ENCODE measurements around the gene BPGM.
"Not testable (repeated sequence)": the region's sequence is repeated elsewhere in the genome, so short reads cannot be mapped to it uniquely, and the experiment has no call there.

Gene BPGM

DNA sequence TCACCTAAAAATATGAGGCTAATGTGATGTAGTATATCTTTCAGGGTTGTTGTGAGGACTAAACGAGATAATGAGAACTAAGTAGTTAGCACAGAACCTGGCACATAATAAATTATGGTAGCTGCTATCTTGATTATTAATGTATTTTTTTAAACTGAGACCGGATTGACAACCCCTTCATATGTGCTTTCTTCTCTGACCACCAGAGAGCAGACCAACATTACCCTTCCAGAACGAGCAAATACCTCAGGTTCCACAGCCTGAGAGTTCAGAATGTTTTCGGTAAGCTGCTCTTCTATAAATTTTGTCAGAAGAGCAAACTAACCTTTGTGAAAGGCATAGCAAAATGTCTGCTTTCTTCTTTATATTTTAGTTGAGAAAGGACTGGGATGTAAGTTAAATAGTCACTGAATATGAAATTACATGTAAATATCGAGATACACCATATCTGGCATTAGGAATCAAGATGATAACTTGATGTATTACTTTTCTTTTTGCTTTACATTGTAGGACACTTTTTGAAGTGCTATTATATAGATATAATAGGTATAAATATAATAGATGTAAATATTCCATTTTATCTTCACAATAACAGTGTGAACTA lies 13.6 kb upstream of the BPGM start:
- no peaks in the 10 kb centered on the region for H3K4me1 ChIP-seq (ENCODE audit: insufficient read depth, low read length)
- 54% methylated on average over 5 of the region's 5 CpGs for WGBS
- no peak overlapping the region for H3K4me3 ChIP-seq (ENCODE audit: low read length)
- H3K27ac ChIP-seq (ENCODE audit: low read depth, low read length): no peak overlapping the region
- H3K9me3 ChIP-seq (ENCODE audit: insufficient read depth, low read depth, low read length): no peaks in the 10 kb centered on the region
- no peak overlapping the region for H3K9ac ChIP-seq (ENCODE audit: low read depth, low read length)
- no peaks in the 10 kb centered on the region for H3K36me3 ChIP-seq (ENCODE audit: insufficient read depth, low read length)
- H3K27me3 ChIP-seq (ENCODE audit: insufficient read depth, low read length): peaks cover 8% of the 10 kb centered on the region; the same call in 1 of the 2 replicates

DNA sequence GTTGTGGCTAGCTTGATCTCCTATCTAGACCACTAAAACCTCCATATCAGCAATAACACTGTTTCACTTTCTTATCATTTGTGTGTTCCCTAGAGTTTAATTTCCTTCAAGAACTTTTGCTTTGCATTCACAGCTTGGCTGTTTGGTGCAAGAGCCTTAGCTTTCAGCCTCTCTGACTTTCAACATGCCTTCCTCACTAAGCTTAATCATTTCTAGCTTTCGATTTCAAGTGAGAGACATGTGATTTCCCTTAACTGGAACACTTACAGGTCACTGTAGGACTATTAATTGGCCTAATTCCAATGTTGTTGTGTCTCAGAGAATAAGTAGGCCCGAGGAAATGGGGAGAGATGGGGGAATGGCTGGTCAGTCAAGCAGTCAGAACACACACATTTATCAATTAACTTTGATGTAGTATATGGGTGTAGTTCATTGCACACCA lies 10.6 kb upstream of the BPGM start:
- H3K9me3 ChIP-seq (ENCODE audit: insufficient read depth, low read depth, low read length): no peaks in the 10 kb centered on the region
- H3K9ac ChIP-seq (ENCODE audit: low read depth, low read length): no peak overlapping the region
- H3K4me3 ChIP-seq (ENCODE audit: low read length): no peak overlapping the region
- no peaks in the 10 kb centered on the region for H3K4me1 ChIP-seq (ENCODE audit: insufficient read depth, low read length)
- H3K27me3 ChIP-seq (ENCODE audit: insufficient read depth, low read length): peaks cover 3% of the 10 kb centered on the region; the same call in 1 of the 2 replicates
- 85% methylated on average over 2 of the region's 2 CpGs for WGBS
- no peaks in the 10 kb centered on the region for H3K36me3 ChIP-seq (ENCODE audit: insufficient read depth, low read length)
- no peak overlapping the region for H3K27ac ChIP-seq (ENCODE audit: low read depth, low read length)

DNA sequence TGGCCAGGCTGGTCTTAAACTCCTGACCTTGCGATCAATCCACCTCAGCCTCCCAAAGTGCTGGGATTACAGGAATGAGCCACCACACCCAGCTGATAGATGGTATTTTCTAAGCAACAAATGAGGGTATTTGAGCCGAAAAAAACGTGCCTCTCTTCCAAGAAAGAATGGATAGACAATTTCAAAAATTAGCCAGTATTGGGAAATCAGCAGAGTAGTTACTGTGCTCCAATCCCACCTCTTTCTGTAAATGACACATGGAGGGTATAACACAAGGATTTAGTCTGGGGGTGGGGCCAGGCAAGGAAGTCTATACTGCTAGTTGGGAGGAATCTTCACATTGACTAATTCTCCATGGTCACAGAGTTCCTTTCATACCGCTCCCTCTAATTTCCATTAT lies 9.2 kb upstream of the BPGM start:
- 97% methylated on average over 4 of the region's 4 CpGs for WGBS
- Histone ChIP-seq H3K4me1 (ENCODE audit: insufficient read depth, low read length) (no peaks in the 10 kb centered on the region), H3K9me3 (ENCODE audit: insufficient read depth, low read depth, low read length) (no peaks in the 10 kb centered on the region), H3K9ac (ENCODE audit: low read depth, low read length) (no peak overlapping the region), H3K27ac (ENCODE audit: low read depth, low read length) (no peak overlapping the region), H3K36me3 (ENCODE audit: insufficient read depth, low read length) (no peaks in the 10 kb centered on the region), H3K4me3 (ENCODE audit: low read length) (no peak overlapping the region), H3K27me3 (ENCODE audit: insufficient read depth, low read length) (no peaks in the 10 kb centered on the region)

DNA sequence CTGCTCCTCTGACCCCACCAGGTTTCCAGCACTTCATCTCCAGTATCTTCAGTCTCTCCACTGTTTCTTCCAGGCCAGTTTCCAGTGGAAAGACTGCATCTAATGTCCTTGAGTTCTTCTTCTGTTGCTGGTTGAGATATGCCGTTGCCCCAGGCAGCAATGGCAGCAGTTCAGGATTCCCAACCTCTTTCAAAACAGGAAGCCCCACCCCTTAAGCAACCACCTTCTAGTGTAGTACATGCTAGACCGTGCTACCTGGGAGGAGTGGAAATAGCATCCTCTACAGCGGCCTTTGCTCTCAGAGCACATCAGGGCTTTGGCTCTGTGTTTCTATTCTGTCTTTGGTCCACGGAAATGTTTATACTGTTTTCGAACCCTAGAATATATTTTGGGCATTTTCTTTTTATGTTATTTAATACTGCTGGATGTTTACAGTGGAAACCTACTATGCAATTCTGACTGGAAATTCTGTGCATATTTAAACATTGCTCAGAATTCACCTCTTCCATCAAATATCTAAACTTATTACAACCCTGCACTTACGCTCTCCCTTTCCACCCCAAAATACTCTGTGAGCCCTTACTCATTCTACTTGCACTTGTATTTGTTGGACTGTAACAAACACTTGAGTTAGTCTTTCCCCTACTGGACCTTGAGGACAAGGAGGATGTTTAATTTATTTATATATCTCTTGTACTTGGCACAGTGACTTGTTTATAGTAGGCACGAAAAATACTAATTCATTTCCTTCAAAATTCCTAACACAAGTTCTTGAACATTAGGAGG lies 8.5 kb upstream of the BPGM start:
- Histone ChIP-seq H3K36me3 (ENCODE audit: insufficient read depth, low read length) (no peaks in the 10 kb centered on the region), H3K9ac (ENCODE audit: low read depth, low read length) (no peak overlapping the region), H3K4me1 (ENCODE audit: insufficient read depth, low read length) (no peaks in the 10 kb centered on the region), H3K27ac (ENCODE audit: low read depth, low read length) (no peak overlapping the region), H3K4me3 (ENCODE audit: low read length) (no peak overlapping the region), H3K27me3 (ENCODE audit: insufficient read depth, low read length) (no peaks in the 10 kb centered on the region), H3K9me3 (ENCODE audit: insufficient read depth, low read depth, low read length) (no peaks in the 10 kb centered on the region)
- WGBS: 77% methylated on average over 6 of the region's 7 CpGs

DNA sequence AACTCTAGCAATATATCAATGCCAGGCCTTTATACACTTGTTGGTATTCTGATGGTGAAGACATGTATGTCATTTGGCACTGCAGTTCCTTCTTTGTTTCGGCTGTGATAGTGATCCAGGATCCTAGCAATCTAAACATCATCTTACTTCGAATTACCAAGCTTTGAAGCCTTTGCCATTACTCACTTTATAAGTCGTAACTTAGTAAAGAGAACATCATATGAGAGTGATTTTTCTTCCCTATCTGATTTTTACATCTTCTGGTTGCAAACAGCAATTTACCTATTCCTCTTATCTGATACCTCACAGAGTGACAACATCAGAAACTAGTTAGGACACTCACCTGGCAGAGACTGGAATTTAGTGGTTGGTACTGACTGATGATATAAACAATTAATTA lies 7.6 kb upstream of the BPGM start:
- no peak overlapping the region for H3K4me3 ChIP-seq (ENCODE audit: low read length)
- WGBS: 91% methylated on average over 3 of the region's 3 CpGs

DNA sequence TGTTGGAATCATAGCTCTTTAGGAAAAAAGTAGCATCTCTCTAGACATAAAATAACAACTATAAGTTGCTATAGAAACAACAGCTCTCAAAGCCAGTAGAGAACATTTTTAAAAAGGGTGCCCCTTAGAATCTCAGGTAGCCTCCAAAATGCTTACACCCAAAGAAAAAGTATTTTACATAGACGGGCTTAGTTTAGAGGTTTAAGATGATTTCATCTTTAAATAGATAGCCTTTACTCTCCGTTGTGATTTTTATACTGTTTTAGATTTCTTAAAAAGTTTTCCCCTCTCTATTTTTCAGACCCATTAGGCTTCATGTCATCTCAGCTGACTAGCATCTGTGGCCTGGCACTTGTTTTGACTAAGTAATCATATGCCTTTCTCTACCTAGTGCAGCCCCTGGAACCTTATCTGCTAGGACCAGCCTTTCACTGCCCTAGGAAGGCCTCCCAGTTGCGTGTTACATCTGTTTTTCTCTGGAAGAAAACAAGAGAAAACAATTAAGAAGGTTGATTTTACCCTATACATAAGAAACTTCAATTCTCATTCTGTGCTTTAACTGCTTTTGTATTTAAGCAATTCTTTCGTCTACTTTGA lies 6.9 kb upstream of the BPGM start:
- Histone ChIP-seq H3K4me1 (ENCODE audit: insufficient read depth, low read length) (no peaks in the 10 kb centered on the region), H3K4me3 (ENCODE audit: low read length) (no peak overlapping the region), H3K27me3 (ENCODE audit: insufficient read depth, low read length) (no peaks in the 10 kb centered on the region), H3K27ac (ENCODE audit: low read depth, low read length) (no peak overlapping the region), H3K9me3 (ENCODE audit: insufficient read depth, low read depth, low read length) (no peaks in the 10 kb centered on the region), H3K36me3 (ENCODE audit: insufficient read depth, low read length) (no peaks in the 10 kb centered on the region), H3K9ac (ENCODE audit: low read depth, low read length) (no peak overlapping the region)
- 80% methylated on average over 1 of the region's 4 CpGs for WGBS

More for the DNA sequence above, 7.6 kb upstream of the BPGM start:
- no peaks in the 10 kb centered on the region for H3K9me3 ChIP-seq (ENCODE audit: insufficient read depth, low read depth, low read length)
- no peak overlapping the region for H3K27ac ChIP-seq (ENCODE audit: low read depth, low read length)
- no peak overlapping the region for H3K9ac ChIP-seq (ENCODE audit: low read depth, low read length)
- no peaks in the 10 kb centered on the region for H3K27me3 ChIP-seq (ENCODE audit: insufficient read depth, low read length)
- no peaks in the 10 kb centered on the region for H3K4me1 ChIP-seq (ENCODE audit: insufficient read depth, low read length)
- no peaks in the 10 kb centered on the region for H3K36me3 ChIP-seq (ENCODE audit: insufficient read depth, low read length)

DNA sequence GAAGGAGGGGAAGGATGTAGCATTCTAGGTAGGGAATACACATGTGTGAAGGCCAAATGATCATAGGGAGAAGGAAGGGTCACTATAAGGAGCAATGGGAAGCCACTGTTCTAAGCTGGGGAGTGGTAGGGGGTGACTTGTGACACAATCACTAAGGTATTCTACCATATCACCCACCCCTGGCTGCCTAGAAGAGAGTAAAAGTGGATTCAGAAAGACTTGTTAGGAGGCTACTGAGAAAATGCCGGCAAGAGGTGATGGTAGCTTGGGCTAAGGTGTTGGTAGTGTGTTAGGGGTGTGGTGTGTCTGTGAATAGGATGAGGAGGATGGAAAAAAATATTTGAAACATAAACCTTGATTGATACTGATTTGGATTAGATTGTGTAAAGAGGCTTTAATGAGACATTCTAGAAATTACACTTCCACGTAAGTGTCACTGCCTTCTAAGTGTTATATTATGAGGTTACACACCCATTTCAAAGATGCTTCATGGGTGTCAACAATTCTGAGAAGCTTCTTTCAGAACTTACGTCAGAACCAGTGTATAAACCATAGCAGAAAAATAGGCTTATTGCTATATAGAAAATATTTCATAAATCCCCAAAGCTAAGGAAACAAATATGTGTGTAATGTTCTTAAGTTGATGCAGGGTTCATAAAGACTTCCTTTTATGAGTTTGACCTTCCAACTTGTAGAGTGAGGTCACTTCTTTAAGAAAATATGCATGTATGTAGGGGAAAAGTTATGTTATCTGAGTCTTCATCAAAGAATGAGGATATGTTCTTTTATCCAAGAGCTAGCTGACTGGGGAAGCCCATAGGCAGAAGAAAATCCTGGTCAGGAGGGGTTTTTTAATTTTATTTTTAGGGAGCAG lies 5.6 kb upstream of the BPGM start:
- H3K9me3 ChIP-seq (ENCODE audit: insufficient read depth, low read depth, low read length): no peaks in the 10 kb centered on the region
- WGBS: 95% methylated on average over 2 of the region's 3 CpGs
- H3K27me3 ChIP-seq (ENCODE audit: insufficient read depth, low read length): no peaks in the 10 kb centered on the region
- no peak overlapping the region for H3K4me3 ChIP-seq (ENCODE audit: low read length)
- H3K9ac ChIP-seq (ENCODE audit: low read depth, low read length): no peak overlapping the region
- H3K27ac ChIP-seq (ENCODE audit: low read depth, low read length): no peak overlapping the region
- H3K4me1 ChIP-seq (ENCODE audit: insufficient read depth, low read length): peaks cover 4% of the 10 kb centered on the region; the same call in 1 of the 2 replicates
- no peaks in the 10 kb centered on the region for H3K36me3 ChIP-seq (ENCODE audit: insufficient read depth, low read length)

DNA sequence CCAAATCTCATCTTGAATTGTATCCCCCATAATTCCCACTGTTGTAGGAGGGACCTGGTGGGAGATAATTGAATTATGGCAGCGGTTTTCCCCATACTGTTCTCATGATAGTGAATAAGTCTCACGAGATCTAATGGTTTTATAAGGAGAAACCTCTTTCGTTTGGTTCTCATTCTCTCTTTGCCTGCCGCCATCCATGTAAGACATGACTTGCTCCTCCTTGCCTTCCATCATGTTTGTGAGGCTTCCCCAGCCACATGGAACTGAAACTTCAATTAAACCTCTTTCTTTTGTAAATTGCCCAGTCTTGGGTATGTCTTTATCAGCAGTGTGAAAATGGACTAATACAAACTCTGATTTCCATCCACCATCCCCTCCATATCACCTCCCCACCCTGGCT lies 4.7 kb upstream of the BPGM start:
- 92% methylated on average over 4 of the region's 4 CpGs for WGBS
- H3K9ac ChIP-seq (ENCODE audit: low read depth, low read length); H3K4me1 ChIP-seq (ENCODE audit: insufficient read depth, low read length); H3K27me3 ChIP-seq (ENCODE audit: insufficient read depth, low read length); H3K36me3 ChIP-seq (ENCODE audit: insufficient read depth, low read length); H3K27ac ChIP-seq (ENCODE audit: low read depth, low read length); H3K4me3 ChIP-seq (ENCODE audit: low read length); H3K9me3 ChIP-seq (ENCODE audit: insufficient read depth, low read depth, low read length): not testable (repeated sequence)

DNA sequence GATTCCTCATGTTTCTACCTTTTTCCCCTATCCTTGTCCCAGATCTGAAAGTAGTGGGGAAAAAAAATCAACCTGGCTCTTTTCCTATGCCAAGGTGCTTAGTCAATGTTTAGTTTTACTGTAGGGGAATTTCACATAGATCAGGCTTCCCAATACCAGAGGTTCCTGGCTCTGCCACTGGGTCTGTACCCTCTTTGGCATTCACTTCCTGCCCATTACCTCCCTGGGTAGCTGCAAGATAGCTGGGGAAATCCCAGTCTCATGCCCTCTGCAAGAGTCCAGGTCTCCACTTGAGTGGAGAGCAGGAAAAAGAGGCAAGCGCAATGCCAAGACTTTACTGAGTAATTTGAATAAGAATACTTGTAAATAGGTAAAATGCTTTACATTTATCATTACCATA lies 3.5 kb upstream of the BPGM start:
- Histone ChIP-seq H3K4me3 (ENCODE audit: low read length) (no peak overlapping the region), H3K9me3 (ENCODE audit: insufficient read depth, low read depth, low read length) (no peaks in the 10 kb centered on the region), H3K27me3 (ENCODE audit: insufficient read depth, low read length) (no peaks in the 10 kb centered on the region), H3K27ac (ENCODE audit: low read depth, low read length) (no peak overlapping the region), H3K9ac (ENCODE audit: low read depth, low read length) (no peak overlapping the region), H3K36me3 (ENCODE audit: insufficient read depth, low read length) (no peaks in the 10 kb centered on the region), H3K4me1 (ENCODE audit: insufficient read depth, low read length) (peaks cover 4% of the 10 kb centered on the region; the same call in 1 of the 2 replicates)
- WGBS: 67% methylated on average over 1 of the region's 1 CpG

DNA sequence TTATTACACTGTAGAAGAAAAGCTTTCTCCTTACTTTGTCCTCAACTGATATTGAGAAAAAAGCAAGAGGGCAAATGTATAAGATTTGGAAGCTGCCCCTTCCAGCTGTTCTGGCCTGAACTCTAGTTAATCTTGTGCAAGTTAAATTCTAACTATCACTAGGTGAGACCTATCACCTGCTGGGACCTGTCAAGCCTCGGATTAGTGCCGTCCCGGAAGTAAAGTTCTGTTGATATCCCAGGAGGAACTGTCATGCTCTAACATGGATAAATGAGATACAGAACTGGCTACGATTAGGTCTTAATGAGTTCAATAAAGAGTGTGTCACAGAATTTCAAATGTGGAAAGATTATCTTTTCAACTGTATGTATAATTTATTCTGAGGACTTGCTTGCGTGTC lies 1.2 kb upstream of the BPGM start:
- H3K4me3 ChIP-seq (ENCODE audit: low read length): peak overlapping the region; percentile 91
- H3K27ac ChIP-seq (ENCODE audit: low read depth, low read length): no peak overlapping the region
- no peaks in the 10 kb centered on the region for H3K9me3 ChIP-seq (ENCODE audit: insufficient read depth, low read depth, low read length)
- H3K4me1 ChIP-seq (ENCODE audit: insufficient read depth, low read length): peaks cover 4% of the 10 kb centered on the region; the same call in 1 of the 2 replicates
- 79% methylated on average over 5 of the region's 5 CpGs for WGBS
- no peaks in the 10 kb centered on the region for H3K27me3 ChIP-seq (ENCODE audit: insufficient read depth, low read length)
- no peak overlapping the region for H3K9ac ChIP-seq (ENCODE audit: low read depth, low read length)
- no peaks in the 10 kb centered on the region for H3K36me3 ChIP-seq (ENCODE audit: insufficient read depth, low read length)

DNA sequence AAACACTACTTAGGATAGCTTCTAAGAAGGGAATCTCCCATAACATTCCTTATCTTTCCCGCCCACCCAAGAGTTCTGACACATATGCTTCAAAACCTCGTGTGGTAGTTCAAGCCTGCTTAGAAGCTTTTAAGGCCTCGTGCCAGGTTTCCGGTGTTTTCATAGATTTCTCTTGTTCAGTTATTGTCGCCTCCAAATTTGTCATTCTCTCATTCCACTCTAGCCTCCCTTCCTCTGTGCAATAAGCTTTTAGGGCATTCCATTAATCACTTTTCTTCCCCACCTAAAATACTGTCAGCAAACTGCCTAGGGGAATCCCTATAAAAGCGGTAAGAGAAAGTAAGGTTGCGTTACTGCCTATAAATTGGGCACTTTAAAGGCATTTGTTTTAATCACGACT lies 718 bp upstream of the BPGM start:
- H3K36me3 ChIP-seq (ENCODE audit: insufficient read depth, low read length): no peaks in the 10 kb centered on the region
- no peak overlapping the region for H3K27ac ChIP-seq (ENCODE audit: low read depth, low read length)
- no peaks in the 10 kb centered on the region for H3K9me3 ChIP-seq (ENCODE audit: insufficient read depth, low read depth, low read length)
- peaks cover 4% of the 10 kb centered on the region; the same call in 1 of the 2 replicates for H3K4me1 ChIP-seq (ENCODE audit: insufficient read depth, low read length)
- H3K4me3 ChIP-seq (ENCODE audit: low read length): peak overlapping the region; percentile 91
- H3K27me3 ChIP-seq (ENCODE audit: insufficient read depth, low read length): no peaks in the 10 kb centered on the region
- 17% methylated on average over 8 of the region's 8 CpGs for WGBS
- peak overlapping the region; percentile 73 for H3K9ac ChIP-seq (ENCODE audit: low read depth, low read length)

All from HUES64 (cell line).